Breast epithelium (tissue), 4 donors: ENCODE results near the gene FAM174C. TPM values are rescaled to one million over a fixed set of nuclear protein-coding genes. Genes with fewer than 3 reads are reported as not detected.

Experiments
- DNase-seq, 2 donors: peaks; one replicate each; pipeline ENCODE4 v3.0.0-alpha.2; 2019; ENCODE audit warnings: low spot score in 2 of 2
- H3K27ac ChIP-seq, 2 donors: fragments of 200-600 bp; sonication (generic) in 1 of 2; one replicate each; pipeline ENCODE4 v1.5.1; 2016 to 2019; ENCODE audit warnings: mild to moderate bottlenecking in 1 of 2
- H3K27me3 ChIP-seq, 2 donors: fragments of 200-600 bp; sonication (generic) in 1 of 2; one replicate each; pipeline versions ENCODE4 v1.5.1 to v1.6.0; 2017 to 2019; ENCODE audit warnings: control low read depth in 1 of 2, mild to moderate bottlenecking in 1 of 2
- H3K36me3 ChIP-seq: fragments of 200-600 bp; one replicate; pipeline ENCODE4 v1.5.1; 2019
- H3K4me1 ChIP-seq, 2 donors: fragments of 200-600 bp; sonication (generic); one replicate each; pipeline ENCODE4 v1.5.1; 2016 to 2019; ENCODE audit warnings: control low read depth in 1 of 2
- H3K4me3 ChIP-seq, 3 donors: fragments of 200-600 bp; sonication (generic); 1 replicate in 2 of 3; 2 replicates in 1 of 3; pipeline ENCODE4 v1.5.1; 2016 to 2019; ENCODE audit warnings: mild to moderate bottlenecking in 3 of 3, moderate library complexity in 2 of 3
- H3K9me3 ChIP-seq, 2 donors: fragments of 200-600 bp; sonication (generic) in 1 of 2; one replicate each; pipeline ENCODE4 v1.5.1; 2016 to 2019; ENCODE audit warnings: control low read depth in 1 of 2
- CTCF ChIP-seq, 3 donors: fragments of 450-650 bp; IDR thresholded peaks; one replicate each; pipeline ENCODE4 v1.5.1; 2016 to 2017; ENCODE audit warnings: antibody characterized with exemption in 3 of 3, mild to moderate bottlenecking in 3 of 3, moderate library complexity in 3 of 3
- POLR2A ChIP-seq: fragments of 450-650 bp; IDR thresholded peaks from one replicate; pipeline ENCODE4 v1.6.1; 2016; ENCODE audit warnings: antibody characterized with exemption, mild to moderate bottlenecking, moderate library complexity
- POLR2AphosphoS5 ChIP-seq, 3 donors: sonication (generic); formaldehyde crosslinking; IDR thresholded peaks; one replicate each; pipeline ENCODE4 v1.6.1; 2017; ENCODE audit warnings: antibody characterized with exemption in 3 of 3
- intact Hi-C: fragments of 100-400 bp; cut with DNase I; formaldehyde crosslinking; loops from one replicate; pipeline ENCODE4 v1.15.1; 2023; ENCODE audit warnings: low total_unique reads
- total RNA-seq, 3 donors: library from RNA; depleted of rRNA; stranded (reverse); fragments of >200 nt; gene quantifications; one replicate each; pipeline ENCODE4 v1.1.0, GENCODE V29; 2016

Gene FAM174C
- total RNA-seq, 3 donors from 2014 or later: 43.9 to 60.6 (median 53.1) TPM

GRCh38 chr19:1237754-1238368 lies 37.5 kb upstream of the FAM174C start, which contains the start of gene CBARP:
TSS of gene CBARP (minus strand) at chr19:1238005. CDS start at chr19:1236100, 1,905 bp downstream.
- intact Hi-C loops: no loop called here

GRCh38 chr19:1238369-1239303 lies 36.7 kb upstream of the FAM174C start:
- Histone ChIP-seq H3K27me3 (no peaks in the 10 kb centered on the region), H3K36me3 (no peaks in the 10 kb centered on the region), H3K4me1 (peaks cover 13 to 27% of the 10 kb centered on the region in 2 donors), H3K27ac (peak overlapping the region; percentile 93 to 97), H3K4me3 (peak overlapping the region; percentile 20 to 87 (median 64)), H3K9me3 (no peaks in the 10 kb centered on the region)
- intact Hi-C loops: no loop called here
- no peak for DNase-seq
- no peak for TF ChIP-seq POLR2A
- no peak for TF ChIP-seq POLR2AphosphoS5 (IDR thresholded peaks at IDR 0.05)
- TF ChIP-seq CTCF (IDR thresholded peaks at IDR 0.05): no peak

More at GRCh38 chr19:1237754-1238368, 37.5 kb upstream of the FAM174C start, which contains the start of gene CBARP:
- TF ChIP-seq POLR2A (no peak), POLR2AphosphoS5 (IDR thresholded peaks at IDR 0.05) (no peak), CTCF (IDR thresholded peaks at IDR 0.05) (no peak)
- no peaks in the 10 kb centered on the region for H3K36me3 ChIP-seq
- H3K27me3 ChIP-seq: no peaks in the 10 kb centered on the region
- no peaks in the 10 kb centered on the region for H3K9me3 ChIP-seq
- H3K4me3 ChIP-seq: peak within 1 kb of the TSS; percentile 47 to 87 (median 64)
- peaks cover 13 to 20% of the 10 kb centered on the region in 2 donors for H3K4me1 ChIP-seq
- peak within 1 kb of the TSS; percentile 93 to 97 for H3K27ac ChIP-seq
- DNase-seq: no peak

GRCh38 chr19:1239420-1239795 lies 35.9 kb upstream of the FAM174C start:
- DNase-seq: no peak
- Histone ChIP-seq H3K27ac (peak overlapping the region; percentile 93 to 97), H3K4me3 (peak overlapping the region in 2 of 3 donors; percentile 46 to 97), H3K36me3 (no peaks in the 10 kb centered on the region), H3K4me1 (peaks cover 19 to 34% of the 10 kb centered on the region in 2 donors), H3K9me3 (no peaks in the 10 kb centered on the region), H3K27me3 (no peaks in the 10 kb centered on the region)
- intact Hi-C loops: no loop called here
- no peak for TF ChIP-seq POLR2AphosphoS5 (IDR thresholded peaks at IDR 0.05)
- TF ChIP-seq CTCF (IDR thresholded peaks at IDR 0.05): no peak
- TF ChIP-seq POLR2A: no peak

- TF ChIP-seq CTCF (IDR thresholded peaks at IDR 0.05) (peak; percentile 37 to 94 (median 71)), POLR2A (no peak), POLR2AphosphoS5 (IDR thresholded peaks at IDR 0.05) (no peak)
- peak overlapping the region; percentile 17 to 97 (median 46) for H3K4me3 ChIP-seq
- peak; percentile 84 to 85 for DNase-seq
- intact Hi-C loops: no loop called here
- peaks cover 26 to 41% of the 10 kb centered on the region in 2 donors for H3K4me1 ChIP-seq
- no peaks in the 10 kb centered on the region for H3K9me3 ChIP-seq
- peak overlapping the region; percentile 93 to 97 for H3K27ac ChIP-seq
- no peaks in the 10 kb centered on the region for H3K36me3 ChIP-seq
- H3K27me3 ChIP-seq: no peaks in the 10 kb centered on the region
Observed at GRCh38 chr19:1239796-1240737, 35.3 kb upstream of the FAM174C start.
